PC-9 (cell line): ENCODE results near the gene SPDYE5. TPM values are rescaled to one million over a fixed set of nuclear protein-coding genes. Genes with fewer than 3 reads are reported as not detected.
"Not testable (repeated sequence)": the region's sequence is repeated elsewhere in the genome, so short reads cannot be mapped to it uniquely, and the experiment has no call there.

Experiments used
- BruUV-seq: library from RNA; stranded (reverse); fragments of 400-500 nt; replicated peaks from 2 replicates; lab custom pipeline; 2021; lab: Mats Ljungman, UMichigan
- CTCF ChIA-PET: fragments of 300-600 bp; sonication (Branson Sonifier 250); formaldehyde crosslinking; loops from one replicate; lab custom pipeline; 2022; ENCODE audit warnings: antibody characterized with exemption; lab: Charles Lee
- POLR2A ChIA-PET: fragments of 300-600 bp; sonication (Branson Sonifier 250); formaldehyde crosslinking; loops from one replicate; lab custom pipeline; 2022; ENCODE audit warnings: antibody characterized with exemption; ENCODE audit not compliant: unreplicated experiment; lab: Charles Lee
- DNase-seq, 2 experiments: peaks; one replicate each; pipeline versions ENCODE4 v3.0.0 to v3.0.0-alpha.2; 2015 to 2022; ENCODE audit warnings: mixed read lengths in 1 of 2
- H2AFZ ChIP-seq: fragments of 200-600 bp; sonication (generic); 2 replicates; pipeline ENCODE4 v1.8.1; 2017; ENCODE audit warnings: antibody characterized with exemption
- H3F3A ChIP-seq: fragments of 200-600 bp; sonication (generic); 2 replicates; pipeline ENCODE4 v1.8.1; 2017; ENCODE audit warnings: antibody characterized with exemption, mild to moderate bottlenecking, low read depth; ENCODE audit not compliant: insufficient read depth
- H3K27ac ChIP-seq: fragments of 200-600 bp; sonication (generic); 2 replicates; pipeline ENCODE4 v1.6.1; 2016; ENCODE audit warnings: mixed run types
- H3K27me3 ChIP-seq: fragments of 200-600 bp; sonication (generic); 2 replicates; pipeline ENCODE4 v1.6.1; 2016; ENCODE audit warnings: low read depth, mixed run types; ENCODE audit not compliant: insufficient read depth
- H3K36me3 ChIP-seq: fragments of 200-600 bp; sonication (generic); 2 replicates; pipeline ENCODE4 v1.6.1; 2016; ENCODE audit warnings: low read depth, mixed run types
- H3K4me1 ChIP-seq: fragments of 200-600 bp; sonication (generic); replicated peaks from 2 replicates; pipeline ENCODE4 v1.6.1; 2016; ENCODE audit warnings: mixed run types; ENCODE audit not compliant: insufficient read depth
- H3K4me2 ChIP-seq: fragments of 200-600 bp; sonication (generic); 2 replicates; pipeline ENCODE4 v1.6.1; 2017; ENCODE audit warnings: mixed run types
- H3K4me3 ChIP-seq: fragments of 200-600 bp; sonication (generic); 2 replicates; pipeline ENCODE4 v1.6.1; 2016; ENCODE audit warnings: mixed run types
- H3K79me2 ChIP-seq: fragments of 200-600 bp; sonication (generic); 2 replicates; pipeline ENCODE4 v1.6.1; 2017; ENCODE audit warnings: low read depth, mixed run types
- H3K9me2 ChIP-seq: fragments of 200-600 bp; sonication (generic); 2 replicates; pipeline ENCODE4 v1.8.1; 2017; ENCODE audit warnings: mild to moderate bottlenecking; ENCODE audit not compliant: insufficient read depth
- H3K9me3 ChIP-seq: fragments of 200-600 bp; sonication (generic); 2 replicates; pipeline ENCODE4 v1.8.1; 2016; ENCODE audit warnings: low read depth; ENCODE audit not compliant: insufficient read depth
- H4K20me1 ChIP-seq: fragments of 200-600 bp; sonication (generic); 2 replicates; pipeline ENCODE4 v1.8.1; 2017; ENCODE audit not compliant: insufficient read depth
- CTCF ChIP-seq: fragments of 200-600 bp; sonication (generic); conservative IDR thresholded peaks from 2 replicates; pipeline ENCODE4 v1.6.1; 2017; ENCODE audit warnings: mixed run types, antibody characterized with exemption, mild to moderate bottlenecking, moderate library complexity
- EZH2 ChIP-seq: fragments of 200-600 bp; sonication (generic); IDR thresholded peaks from 2 replicates; pipeline ENCODE4 v1.8.0; 2017; ENCODE audit warnings: antibody characterized with exemption, low read depth
- intact Hi-C: fragments of 100-400 bp; cut with micrococcal nuclease; formaldehyde crosslinking; loops from one replicate; pipeline ENCODE4 v1.10.0; 2022; ENCODE audit not compliant: unreplicated experiment
- total RNA-seq: library from RNA; stranded (reverse); gene quantifications from 2 replicates; pipeline ENCODE4 v1.2.3, GENCODE V29; 2021

SPDYE5 gene
- total RNA-seq, 1 experiment from 2014 or later = not detected

- H3K9me2 ChIP-seq, DNase-seq, H3K4me3 ChIP-seq, intact Hi-C loops, H3F3A ChIP-seq, H2AFZ ChIP-seq, POLR2A ChIA-PET, H4K20me1 ChIP-seq, H3K4me1 ChIP-seq, H3K4me2 ChIP-seq, H3K27me3 ChIP-seq, H3K27ac ChIP-seq, BruUV-seq, CTCF ChIA-PET: not testable (repeated sequence)
- Histone ChIP-seq H3K79me2 (peaks cover 13% of the 10 kb centered on the region), H3K36me3 (peaks cover 13% of the 10 kb centered on the region), H3K9me3 (peaks cover 11% of the 10 kb centered on the region; the same call in 1 of the 2 replicates)
Observed at GRCh38 chr7:75518842-75519241, 26.7 kb downstream of the SPDYE5 start.

GRCh38 chr7:75521727-75522126, 29.6 kb downstream of the SPDYE5 start:
- BruUV-seq, H3K27me3 ChIP-seq, H3K4me3 ChIP-seq, H4K20me1 ChIP-seq, POLR2A ChIA-PET, H3K4me1 ChIP-seq, DNase-seq, CTCF ChIA-PET, H3K4me2 ChIP-seq, intact Hi-C loops, H3K9me2 ChIP-seq, H2AFZ ChIP-seq, H3F3A ChIP-seq, H3K27ac ChIP-seq: not testable (repeated sequence)
- H3K9me3 ChIP-seq = peaks cover 11% of the 10 kb centered on the region; the same call in 1 of the 2 replicates
- peaks cover 23% of the 10 kb centered on the region for H3K36me3 ChIP-seq
- H3K79me2 ChIP-seq = peaks cover 26% of the 10 kb centered on the region

GRCh38 chr7:75527224-75527722, 35.2 kb downstream of the SPDYE5 start:
- peaks cover 24% of the 10 kb centered on the region for H3K4me1 ChIP-seq
- peak in 1 of 2 experiments; percentile 11 for DNase-seq
- H3K4me3 ChIP-seq = peak overlapping the region; percentile 82
- peaks cover 23% of the 10 kb centered on the region for H3K36me3 ChIP-seq
- H3F3A ChIP-seq = peaks cover 23% of the 10 kb centered on the region
- H3K27ac ChIP-seq, CTCF ChIA-PET, H3K9me2 ChIP-seq, H4K20me1 ChIP-seq, POLR2A ChIA-PET, H3K27me3 ChIP-seq, H3K9me3 ChIP-seq, BruUV-seq: not testable (repeated sequence)
- peak overlapping the region; percentile 100 for H3K4me2 ChIP-seq
- intact Hi-C loops = loop anchor here (5.0 kb wide), 2 partner anchors 40 to 235 kb away; no protein-coding TSS in a partner anchor
- peaks cover 29% of the 10 kb centered on the region for H3K79me2 ChIP-seq
- H2AFZ ChIP-seq = peak overlapping the region; percentile 73

- no peak for TF ChIP-seq EZH2
- no peak for TF ChIP-seq CTCF
- Histone ChIP-seq H3K27me3 (no peaks in the 10 kb centered on the region), H3K27ac (peak overlapping the region; percentile 48), H3K4me3 (no peak overlapping the region), H3K4me1 (peaks cover 37% of the 10 kb centered on the region), H3K9me3 (no peaks in the 10 kb centered on the region), H4K20me1 (0 out of 2 replicates have a peak, but pooled peaks cover 6% of the 10 kb centered on the region), H3K36me3 (no peaks in the 10 kb centered on the region), H3K9me2 (no peaks in the 10 kb centered on the region), H2AFZ (no peak overlapping the region), H3F3A (peaks cover 50% of the 10 kb centered on the region), H3K79me2 (peaks cover 14% of the 10 kb centered on the region), H3K4me2 (peak overlapping the region; percentile 56)
- intact Hi-C loops = loop anchor here (2.0 to 10.0 kb wide), 3 partner anchors 63 to 203 kb away; partner anchors contain the start of gene HIP1
- peak; percentile 80 to 94 for DNase-seq
- ChIA-PET POLR2A (interaction anchor here (0.6 to 1.1 kb wide), 4 partner anchors 8 to 1427 kb away, joined by 4 to 17 read pairs (median 6); no protein-coding TSS in a partner anchor), CTCF (no interaction called here)
- BruUV-seq = no TSS peak
Observed at GRCh38 chr7:75531359-75531821, 39.3 kb downstream of the SPDYE5 start.
